ENCODE data around the gene WDFY4. TPM values are rescaled to one million over a fixed set of nuclear protein-coding genes. Genes with fewer than 3 reads are reported as not detected.
"Not testable (repeated sequence)": the region's sequence is repeated elsewhere in the genome, so short reads cannot be mapped to it uniquely, and the experiment has no call there.

The WDFY4 gene, protein sequence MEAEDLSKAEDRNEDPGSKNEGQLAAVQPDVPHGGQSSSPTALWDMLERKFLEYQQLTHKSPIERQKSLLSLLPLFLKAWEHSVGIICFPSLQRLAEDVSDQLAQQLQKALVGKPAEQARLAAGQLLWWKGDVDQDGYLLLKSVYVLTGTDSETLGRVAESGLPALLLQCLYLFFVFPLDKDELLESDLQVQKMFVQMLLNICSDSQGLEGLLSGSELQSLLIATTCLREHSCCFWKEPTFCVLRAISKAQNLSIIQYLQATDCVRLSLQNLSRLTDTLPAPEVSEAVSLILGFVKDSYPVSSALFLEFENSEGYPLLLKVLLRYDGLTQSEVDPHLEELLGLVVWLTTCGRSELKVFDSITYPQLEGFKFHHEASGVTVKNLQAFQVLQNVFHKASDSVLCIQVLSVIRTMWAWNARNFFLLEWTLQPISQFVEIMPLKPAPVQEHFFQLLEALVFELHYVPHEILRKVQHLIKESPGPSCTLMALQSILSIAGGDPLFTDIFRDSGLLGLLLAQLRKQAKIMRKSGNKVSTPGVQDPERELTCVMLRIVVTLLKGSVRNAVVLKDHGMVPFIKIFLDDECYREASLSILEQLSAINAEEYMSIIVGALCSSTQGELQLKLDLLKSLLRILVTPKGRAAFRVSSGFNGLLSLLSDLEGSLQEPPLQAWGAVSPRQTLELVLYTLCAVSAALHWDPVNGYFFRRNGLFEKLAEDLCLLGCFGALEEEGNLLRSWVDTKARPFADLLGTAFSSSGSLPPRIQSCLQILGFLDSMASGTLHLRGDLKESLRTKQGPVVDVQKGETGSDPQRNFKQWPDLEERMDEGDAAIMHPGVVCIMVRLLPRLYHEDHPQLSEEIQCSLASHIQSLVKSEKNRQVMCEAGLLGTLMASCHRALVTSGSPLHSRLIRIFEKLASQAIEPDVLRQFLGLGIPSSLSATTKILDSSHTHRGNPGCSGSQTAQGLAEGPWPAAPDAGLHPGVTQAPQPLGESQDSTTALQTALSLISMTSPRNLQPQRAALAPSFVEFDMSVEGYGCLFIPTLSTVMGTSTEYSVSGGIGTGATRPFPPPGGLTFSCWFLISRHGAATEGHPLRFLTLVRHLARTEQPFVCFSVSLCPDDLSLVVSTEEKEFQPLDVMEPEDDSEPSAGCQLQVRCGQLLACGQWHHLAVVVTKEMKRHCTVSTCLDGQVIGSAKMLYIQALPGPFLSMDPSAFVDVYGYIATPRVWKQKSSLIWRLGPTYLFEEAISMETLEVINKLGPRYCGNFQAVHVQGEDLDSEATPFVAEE (N-terminal part only)
- polyA plus RNA-seq, result 1 to 10 TPM in 1 of 3 donors, under 1 TPM in 2; 0.34 to 2.1 (median 0.54) TPM

DNA sequence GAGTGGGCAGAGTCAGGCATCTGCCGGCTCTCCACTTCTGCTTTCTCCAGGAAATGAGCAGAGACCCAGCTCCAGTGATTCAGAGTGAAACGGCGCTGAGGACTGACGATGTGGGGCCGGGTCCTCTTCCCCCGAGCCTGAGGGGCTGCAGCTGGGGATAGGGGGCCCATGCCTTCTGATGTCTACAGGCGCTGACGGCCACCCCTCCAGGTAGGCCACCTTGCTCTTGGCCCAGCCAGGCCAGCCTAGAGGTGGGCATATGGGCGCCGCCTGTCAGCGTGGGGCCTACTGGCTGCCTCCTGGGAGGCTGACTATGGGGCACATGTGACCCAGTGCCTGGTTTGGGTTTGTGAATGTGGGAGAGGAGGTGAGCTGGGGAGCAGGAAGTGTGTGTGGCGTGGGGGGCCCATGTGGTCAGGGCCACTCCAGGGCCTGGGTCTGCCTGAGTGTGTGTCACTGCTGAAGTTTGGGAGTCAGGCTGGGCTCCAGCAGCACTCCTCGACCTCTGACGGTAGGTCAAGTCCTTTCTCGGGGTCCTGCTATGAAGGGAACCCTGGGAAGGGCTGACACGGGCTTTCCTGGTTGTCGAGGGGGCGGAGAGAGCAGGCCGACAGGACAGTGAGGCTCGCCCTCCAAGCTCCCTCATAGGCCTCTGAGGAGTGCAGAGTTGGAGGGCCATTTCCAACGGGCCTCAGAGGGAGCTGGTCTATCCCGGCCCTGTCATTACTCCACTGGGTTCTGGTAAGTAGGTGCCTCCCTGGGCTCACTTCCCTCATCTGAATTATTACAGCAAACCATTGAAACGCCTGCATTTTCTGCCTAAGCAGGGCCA lies at the start of gene WDFY4:
TSS of gene WDFY4 (plus strand) at position 82 of the 832 bp plus-strand sequence. CDS start 24,860 bp downstream, outside the sequence.
- WGBS, 3 donors, result 50 to 80% (median 59%) methylated on average over 21 to 23 of the region's 23 CpGs
- no peak within 1 kb of the TSS for H3K27ac ChIP-seq (ENCODE audit: low read depth, low read length)

DNA sequence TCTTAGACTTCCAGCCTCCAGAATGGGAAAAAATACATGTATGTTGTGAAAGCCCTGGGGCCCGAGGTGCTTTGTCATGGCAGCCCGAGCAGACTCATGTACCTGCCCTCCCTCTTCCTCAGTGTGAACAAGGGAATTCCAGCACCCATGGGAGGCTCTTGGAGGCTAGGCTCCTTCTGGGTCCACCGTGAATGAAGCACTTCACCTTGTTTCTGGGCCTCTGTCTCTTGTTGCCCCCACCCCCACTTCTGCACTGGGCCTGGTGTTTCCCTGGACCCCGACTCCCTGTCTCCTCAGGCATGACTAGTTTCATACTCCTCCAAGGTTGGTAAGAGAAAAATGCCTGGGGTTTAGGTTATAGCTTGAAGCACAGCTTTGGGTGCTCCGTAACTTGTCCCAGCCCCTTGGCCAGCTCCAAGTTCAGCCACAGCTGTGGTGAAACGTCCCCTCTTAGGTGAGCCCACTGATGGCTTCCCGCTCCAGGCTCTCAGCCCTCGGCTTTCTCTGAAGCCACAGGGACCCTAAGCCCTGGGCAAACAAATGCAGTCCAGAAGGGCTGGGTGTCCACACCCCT lies 49.6 kb upstream of the WDFY4 start:
- 76 to 84% (median 81%) methylated on average over 8 of the region's 8 CpGs for WGBS, 3 donors
- H3K27ac ChIP-seq (ENCODE audit: low read depth, low read length), result no peak overlapping the region

DNA sequence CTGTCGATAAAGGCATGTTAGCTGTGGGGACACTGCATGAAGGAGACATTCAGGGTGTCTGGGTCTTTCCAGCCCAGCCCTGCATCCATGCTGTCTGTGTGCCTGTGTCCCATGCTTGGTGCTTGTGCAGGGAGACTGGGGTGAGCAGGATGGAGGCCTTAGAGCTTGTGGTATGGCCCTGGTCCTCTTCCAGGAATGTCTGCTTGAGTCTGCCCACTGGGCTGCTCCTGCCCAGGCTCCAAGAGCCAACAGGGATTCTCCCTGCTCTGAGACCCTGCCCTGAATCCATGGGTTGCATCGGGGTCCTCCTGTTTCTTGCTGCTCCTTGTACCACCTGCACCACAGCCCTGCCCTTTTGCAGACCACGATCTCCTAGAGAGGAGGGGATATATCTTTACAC lies 48.4 kb upstream of the WDFY4 start:
- WGBS, 3 donors, result 67 to 84% (median 68%) methylated on average over 3 of the region's 3 CpGs
- no peak overlapping the region for H3K27ac ChIP-seq (ENCODE audit: low read depth, low read length)

DNA sequence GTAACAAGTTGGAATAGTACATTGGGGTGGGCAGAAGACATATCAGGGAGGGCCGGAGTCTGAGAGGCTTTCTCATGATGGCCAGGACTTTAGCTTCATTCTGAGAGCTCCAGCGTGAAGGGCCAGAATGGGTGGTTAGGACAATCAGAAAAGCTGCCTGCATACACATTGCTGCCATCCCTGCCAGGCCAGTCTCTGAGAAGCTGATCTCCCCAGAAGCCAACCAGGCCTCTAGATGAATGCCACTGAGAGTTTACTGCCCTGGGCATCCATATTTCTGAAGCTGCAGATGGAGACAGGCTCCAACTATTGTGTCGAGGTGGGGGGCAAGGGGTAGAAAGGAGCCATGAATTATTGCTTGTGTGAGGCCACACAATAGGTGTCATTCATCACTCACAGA lies 47.8 kb upstream of the WDFY4 start:
- no peak overlapping the region for H3K27ac ChIP-seq (ENCODE audit: low read depth, low read length)
- WGBS, 3 donors, result 78 to 88% (median 81%) methylated on average over 3 of the region's 3 CpGs

DNA sequence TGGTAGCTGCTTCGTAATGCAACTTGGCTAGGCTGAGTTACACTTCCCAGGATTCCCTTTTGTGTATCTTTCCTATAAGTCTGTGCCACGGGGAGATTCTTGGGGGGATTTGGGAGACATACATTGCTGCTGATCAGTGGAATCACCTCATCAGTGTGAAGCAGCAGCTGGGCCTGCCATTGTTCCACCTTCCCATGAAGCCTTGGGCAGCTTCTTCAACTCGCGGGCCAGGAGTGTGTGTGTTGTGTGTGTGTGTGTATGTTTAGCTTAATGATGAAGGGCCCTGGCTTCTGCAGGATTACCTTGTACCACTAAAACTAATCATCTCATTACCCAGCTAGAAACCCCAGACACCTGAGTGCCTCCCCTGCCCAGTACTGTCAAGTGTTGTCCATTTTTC lies 46.5 kb upstream of the WDFY4 start:
- H3K27ac ChIP-seq (ENCODE audit: low read depth, low read length), result no peak overlapping the region
- 75 to 91% (median 87%) methylated on average over 4 of the region's 4 CpGs for WGBS, 3 donors

DNA sequence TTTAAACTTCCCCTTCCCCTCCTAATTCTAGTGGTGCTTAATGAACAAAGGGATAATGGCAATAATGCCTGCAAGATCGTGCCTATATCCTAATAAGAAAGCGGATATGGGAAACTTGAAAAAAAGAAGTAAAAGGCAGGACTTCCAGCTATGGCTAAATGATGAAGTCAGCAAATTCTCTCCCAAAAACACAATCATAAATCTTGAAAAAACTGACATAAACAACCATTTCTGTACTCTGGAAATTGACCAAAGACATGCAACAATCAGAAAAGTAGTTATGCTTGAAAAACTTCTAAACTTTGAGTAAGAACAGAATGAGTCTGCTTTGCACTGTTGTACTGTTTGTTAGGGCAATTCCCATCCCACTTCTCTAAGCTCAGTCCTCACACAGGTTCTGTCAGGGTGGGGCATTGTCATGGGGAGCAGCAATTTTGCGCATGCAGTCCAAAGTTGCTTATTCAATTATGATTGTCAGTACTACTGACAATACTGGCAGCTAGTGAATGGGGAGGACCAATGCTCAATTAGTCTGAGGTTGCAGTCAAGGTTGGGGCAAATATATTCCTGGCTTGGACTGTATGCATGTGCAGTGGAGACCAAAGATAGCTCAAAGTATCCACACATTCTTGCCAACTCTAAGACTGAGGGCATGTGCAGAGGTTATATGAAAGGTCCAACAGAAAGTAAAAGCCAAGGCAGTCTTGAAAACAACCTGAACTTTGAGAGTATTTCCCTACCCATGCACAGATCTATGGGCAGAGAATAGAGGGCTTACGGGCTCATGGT lies 45.7 kb upstream of the WDFY4 start:
- H3K27ac ChIP-seq (ENCODE audit: low read depth, low read length), result no peak overlapping the region
- 59 to 68% (median 62%) methylated on average over 4 of the region's 4 CpGs for WGBS, 3 donors

DNA sequence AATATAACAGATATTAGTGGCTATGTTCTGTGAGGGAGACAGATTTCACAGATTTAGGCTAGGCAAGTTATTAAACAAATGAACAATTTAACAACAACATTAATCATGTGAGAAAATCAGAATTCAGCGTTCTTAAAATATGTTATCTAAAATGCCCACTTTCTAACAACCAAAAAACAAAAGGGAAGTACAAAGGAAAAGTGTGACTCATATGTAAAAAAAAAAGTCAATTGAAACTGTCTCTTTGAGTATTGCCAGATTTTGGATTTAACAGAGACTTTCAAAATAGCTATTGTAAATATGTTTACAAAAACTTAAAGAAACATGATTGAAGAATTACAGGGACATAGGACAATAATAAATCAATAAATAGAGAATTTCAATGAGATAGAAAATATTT lies 45.0 kb upstream of the WDFY4 start:
- H3K27ac ChIP-seq (ENCODE audit: low read depth, low read length), result no peak overlapping the region
- 30 to 41% (median 41%) methylated on average over 1 of the region's 1 CpG for WGBS, 3 donors

DNA sequence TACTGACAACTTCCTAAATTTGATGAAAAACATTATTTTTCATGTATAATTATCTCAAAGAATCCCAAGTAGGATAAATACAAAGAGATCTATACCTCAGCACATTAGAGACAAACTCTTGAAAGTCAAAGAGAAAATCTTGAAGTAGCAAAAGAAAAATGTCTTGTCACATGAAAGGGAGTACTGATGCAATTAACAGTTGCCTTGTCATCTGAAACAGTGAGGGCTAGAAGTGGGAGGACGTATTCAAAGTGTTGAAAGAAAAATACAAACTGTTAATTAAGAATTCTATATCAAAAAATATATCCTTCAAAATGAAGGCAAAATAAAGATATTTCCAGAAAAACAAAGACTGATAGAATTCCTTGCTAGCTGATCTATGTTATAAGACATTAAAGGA lies 44.3 kb upstream of the WDFY4 start:
- 62 to 82% (median 64%) methylated on average over 1 of the region's 1 CpG for WGBS, 3 donors
- no peak overlapping the region for H3K27ac ChIP-seq (ENCODE audit: low read depth, low read length)

DNA sequence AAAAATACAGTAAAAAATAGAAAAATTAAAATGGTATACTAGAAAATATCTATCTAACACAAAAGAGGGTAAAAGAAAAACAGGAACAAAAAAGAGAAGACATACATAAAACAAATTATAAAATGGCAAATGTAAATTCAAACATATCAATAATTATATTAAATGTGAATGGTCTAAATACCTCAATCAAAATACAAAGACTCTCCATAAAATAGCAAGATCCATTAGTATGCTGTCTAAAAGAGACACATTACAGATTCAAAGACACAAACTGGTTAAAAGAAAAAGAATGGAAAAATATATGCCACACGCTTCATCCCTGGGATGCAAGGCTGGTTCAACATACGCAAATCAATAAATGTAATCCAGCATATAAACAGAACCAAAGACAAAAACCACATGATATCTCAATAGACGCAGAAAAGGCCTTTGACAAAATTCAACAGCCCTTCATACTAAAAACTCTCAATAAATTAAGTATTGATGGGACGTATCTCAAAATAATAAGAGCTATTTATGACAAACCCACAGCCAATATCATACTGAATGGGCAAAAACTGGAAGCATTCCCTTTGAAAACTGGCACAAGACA lies 43.5 kb upstream of the WDFY4 start:
- 88 to 97% (median 90%) methylated on average over 4 of the region's 4 CpGs for WGBS, 3 donors
- H3K27ac ChIP-seq (ENCODE audit: low read depth, low read length), result not testable (repeated sequence)

DNA sequence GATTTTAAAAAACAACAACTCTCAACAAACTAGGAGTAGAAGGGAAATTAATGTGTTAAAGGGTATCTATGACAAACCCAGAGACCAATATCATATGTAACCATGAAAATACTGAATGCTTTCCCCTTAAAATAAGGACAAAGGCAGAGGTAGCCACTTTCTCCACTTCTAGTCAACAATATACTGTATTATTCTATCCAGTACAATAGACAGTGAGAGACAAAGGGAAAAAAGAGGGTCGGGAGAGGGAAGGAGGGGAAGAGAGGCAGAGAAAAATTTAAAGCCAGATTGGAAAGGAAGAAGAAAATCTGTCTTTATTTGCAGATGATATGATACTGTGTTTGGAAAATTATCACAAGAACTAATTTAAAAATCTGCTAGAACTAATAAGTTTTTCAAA lies 39.1 kb upstream of the WDFY4 start:
- WGBS, 3 donors, result 67 to 80% (median 70%) methylated on average over 1 of the region's 1 CpG
- no peak overlapping the region for H3K27ac ChIP-seq (ENCODE audit: low read depth, low read length)

DNA sequence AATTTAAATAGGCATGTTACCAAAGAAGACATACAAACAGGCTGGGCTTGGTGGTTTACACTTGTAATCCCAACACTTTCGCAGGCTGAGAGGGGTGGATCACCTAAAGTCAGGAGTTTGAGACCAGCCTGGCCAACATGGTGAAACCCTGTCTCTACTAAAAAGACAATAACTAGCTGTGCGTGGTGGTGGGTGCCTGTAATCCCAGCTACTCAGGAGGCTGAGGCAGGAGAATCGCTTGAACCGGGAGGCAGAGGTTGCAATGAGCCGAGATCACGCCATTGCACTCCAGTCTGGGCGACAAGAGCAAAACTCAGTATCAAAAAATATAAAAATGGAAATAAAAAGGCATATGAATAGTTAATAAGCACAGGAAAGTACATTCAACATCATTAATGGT lies 37.6 kb upstream of the WDFY4 start:
- WGBS, 3 donors, result 92 to 97% (median 95%) methylated on average over 7 of the region's 7 CpGs
- H3K27ac ChIP-seq (ENCODE audit: low read depth, low read length), result not testable (repeated sequence)

DNA sequence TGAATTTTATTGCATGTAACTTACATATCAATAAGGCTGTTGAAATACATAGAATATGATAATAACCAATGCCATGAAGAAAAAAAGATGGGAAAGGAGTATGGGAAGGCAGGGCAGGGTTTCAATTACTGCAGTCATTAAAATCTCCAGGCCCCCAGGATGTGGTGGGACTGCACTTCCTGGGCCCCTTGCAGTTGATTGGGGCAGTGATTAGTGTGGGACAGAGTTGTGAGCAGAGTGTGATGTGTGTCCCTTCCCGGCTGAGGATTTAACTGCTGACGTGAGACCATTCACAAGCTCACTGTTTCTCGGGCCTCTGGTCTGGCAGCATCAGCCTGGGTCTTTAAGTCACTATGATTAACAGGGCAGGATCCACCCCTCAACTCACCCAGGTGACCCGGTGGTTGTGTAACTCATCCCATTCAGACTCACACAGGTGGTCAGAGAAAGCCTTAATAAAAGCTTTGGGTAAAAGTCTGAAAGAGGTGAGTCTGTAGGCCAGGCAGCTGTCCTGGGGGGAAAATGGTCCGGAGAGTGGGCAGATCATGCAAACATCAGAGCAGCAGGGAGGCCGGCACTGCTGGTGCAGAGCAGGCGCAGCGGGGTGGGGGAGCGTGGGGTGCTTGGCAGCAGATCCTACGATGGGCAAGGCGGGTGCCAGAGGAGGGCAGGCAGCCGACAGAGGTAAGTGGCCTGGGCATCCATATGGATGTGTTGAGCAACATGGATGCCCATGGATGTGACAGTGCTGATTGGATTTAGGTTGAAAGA lies 36.3 kb upstream of the WDFY4 start:
- 79 to 88% (median 86%) methylated on average over 12 of the region's 12 CpGs for WGBS, 3 donors
- no peak overlapping the region for H3K27ac ChIP-seq (ENCODE audit: low read depth, low read length)

DNA sequence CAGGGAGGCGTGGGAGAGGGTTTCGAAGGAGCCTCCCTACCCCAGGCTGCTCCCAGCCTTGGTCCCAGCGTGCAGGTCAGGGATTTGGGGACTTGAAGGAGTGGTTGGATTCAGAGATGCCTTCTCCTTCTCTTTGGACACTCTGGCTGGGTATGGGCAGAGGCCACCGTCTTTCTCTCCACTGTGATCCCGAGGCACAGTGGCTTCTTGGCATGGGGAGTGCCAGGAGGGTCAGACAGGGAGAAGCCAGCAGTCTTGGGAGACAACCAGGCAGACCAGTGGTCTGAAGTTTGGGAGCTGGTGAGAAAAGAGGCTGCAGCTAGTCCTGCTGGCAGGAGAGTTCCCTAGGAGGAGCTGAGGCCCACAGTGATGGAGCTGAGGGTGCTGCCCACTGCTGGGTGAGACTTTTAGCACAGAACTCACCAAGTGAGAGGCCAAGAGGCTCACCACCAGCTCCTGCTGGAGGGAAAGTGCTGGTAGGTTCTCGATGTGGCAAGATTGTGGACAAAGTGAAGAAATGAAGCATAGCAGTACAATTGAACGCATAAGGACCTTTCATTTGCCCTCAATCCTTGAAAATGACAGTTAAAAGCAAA lies 35.2 kb upstream of the WDFY4 start:
- 77 to 86% (median 82%) methylated on average over 7 of the region's 7 CpGs for WGBS, 3 donors
- no peak overlapping the region for H3K27ac ChIP-seq (ENCODE audit: low read depth, low read length)

DNA sequence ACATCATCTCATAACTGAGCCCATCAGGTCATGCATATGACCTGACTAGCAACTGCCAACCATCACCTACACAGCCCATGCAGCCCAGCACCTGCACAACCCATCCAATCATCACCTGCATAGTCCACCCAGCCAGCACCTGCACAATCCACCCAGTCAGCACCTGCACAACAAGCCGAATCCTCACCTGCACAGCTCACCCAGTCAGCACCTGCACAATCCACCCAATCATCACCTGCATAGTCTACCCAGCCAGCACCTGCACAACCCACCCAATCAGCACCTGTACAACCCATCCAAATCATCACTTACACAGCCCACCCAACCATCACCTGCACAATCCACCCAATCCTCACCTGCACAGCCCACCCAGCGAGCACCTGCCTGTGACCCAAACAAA lies 33.4 kb upstream of the WDFY4 start:
- 63 to 95% (median 83%) methylated on average over 2 of the region's 2 CpGs for WGBS, 3 donors
- H3K27ac ChIP-seq (ENCODE audit: low read depth, low read length), result no peak overlapping the region

DNA sequence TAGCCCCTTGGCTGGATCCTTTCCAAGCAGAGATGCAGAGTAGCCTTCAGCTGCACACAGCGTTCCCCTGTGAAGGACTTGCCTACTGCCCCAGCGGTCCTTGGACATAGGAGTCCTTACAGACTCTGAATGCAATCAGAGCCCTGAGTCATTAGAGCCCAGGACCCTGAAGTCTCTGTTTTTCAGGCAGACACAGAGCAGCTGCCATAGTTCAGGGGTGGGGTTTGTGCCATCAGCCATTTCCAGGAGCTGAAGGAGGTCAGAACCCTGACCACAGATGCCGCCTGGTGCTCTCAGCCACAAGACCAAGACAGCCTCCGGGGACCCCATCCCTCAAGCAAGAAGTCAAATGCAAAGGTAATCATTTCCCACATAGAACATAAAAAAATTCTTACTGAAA lies 32.8 kb upstream of the WDFY4 start:
- WGBS, 3 donors, result 63 to 74% (median 66%) methylated on average over 4 of the region's 4 CpGs
- H3K27ac ChIP-seq (ENCODE audit: low read depth, low read length), result no peak overlapping the region
